SK-N-SH (cell line): ENCODE measurements around the gene ITGA8. TPM values are rescaled to one million over a fixed set of nuclear protein-coding genes. Genes with fewer than 3 reads are reported as not detected.

Source experiments
- CTCF ChIA-PET: fragments of 300-600, 350-600 bp; formaldehyde crosslinking; extraction: SDS; loops from one replicate; lab custom pipeline; 2021; lab: Yijun Ruan, JAX
- POLR2A ChIA-PET: fragments of 350-600 bp; sonication (Branson Sonifier 250); formaldehyde crosslinking; extraction: SDS; loops from one replicate; lab custom pipeline; 2020; ENCODE audit warnings: antibody characterized with exemption, inconsistent platforms; lab: Yijun Ruan, JAX
- DNase-seq: peaks from one replicate; pipeline ENCODE4 v3.0.0; 2012
- H2AFZ ChIP-seq: fragments of 200-600 bp; sonication (generic); 2 replicates; pipeline ENCODE4 v1.8.1; 2016; ENCODE audit warnings: antibody characterized with exemption, mild to moderate bottlenecking, low read depth
- H3F3A ChIP-seq: fragments of 200-600 bp; sonication (generic); replicated peaks from 2 replicates; pipeline ENCODE3; 2016; ENCODE audit warnings: antibody characterized with exemption, mild to moderate bottlenecking; ENCODE audit not compliant: insufficient read depth
- H3K27ac ChIP-seq, 2 experiments: fragments of 200-500 bp in 1 of 2; fragments of 200-600 bp in 1 of 2; sonication (Bioruptor generic) in 1 of 2; sonication (generic), shearing (Covaris generic) in 1 of 2; 2 replicates each; pipeline versions ENCODE4 v1.5.1 to v1.6.1; 2014 to 2016; ENCODE audit warnings: low read depth in 2 of 2, inconsistent platforms in 1 of 2, low read length in 1 of 2, mild to moderate bottlenecking in 1 of 2, mixed read lengths in 1 of 2
- H3K27me3 ChIP-seq: fragments of 200-600 bp; sonication (generic), shearing (Covaris generic); 2 replicates; pipeline ENCODE4 v1.6.1; 2016; ENCODE audit warnings: mixed run types; ENCODE audit not compliant: insufficient read depth
- H3K36me3 ChIP-seq, 2 experiments: fragments of 200-500 bp in 1 of 2; fragments of 200-600 bp in 1 of 2; sonication (Bioruptor generic) in 1 of 2; sonication (generic) in 1 of 2; replicated peaks in 1 of 2; 2 replicates each; pipeline versions ENCODE3 to v1.5.1; 2014 to 2016; ENCODE audit warnings: low read length in 1 of 2, mild to moderate bottlenecking in 1 of 2; ENCODE audit not compliant: insufficient read depth in 2 of 2, control insufficient read depth in 1 of 2
- H3K4me1 ChIP-seq, 2 experiments: fragments of 200-500 bp in 1 of 2; fragments of 200-600 bp in 1 of 2; sonication (Bioruptor generic) in 1 of 2; sonication (generic), shearing (Covaris generic) in 1 of 2; 2 replicates each; pipeline versions ENCODE4 v1.5.1 to v1.6.1; 2014 to 2016; ENCODE audit warnings: low read depth in 1 of 2, low read length in 1 of 2, mixed run types in 1 of 2; ENCODE audit not compliant: insufficient read depth in 2 of 2, control insufficient read depth in 1 of 2
- H3K4me2 ChIP-seq: fragments of 200-600 bp; sonication (generic), shearing (Covaris generic); 2 replicates; pipeline ENCODE4 v1.6.1; 2017; ENCODE audit warnings: mixed run types
- H3K4me3 ChIP-seq, 2 experiments: fragments of 200-500 bp in 1 of 2; fragments of 200-600 bp in 1 of 2; sonication (Bioruptor generic) in 1 of 2; sonication (generic), shearing (Covaris generic) in 1 of 2; 2 replicates each; pipeline versions ENCODE4 v1.5.1 to v1.8.1; 2014 to 2016; ENCODE audit warnings: low read depth in 2 of 2, inconsistent platforms in 1 of 2, low read length in 1 of 2, mild to moderate bottlenecking in 1 of 2, mixed read lengths in 1 of 2, moderate library complexity in 1 of 2
- H3K79me2 ChIP-seq: fragments of 200-600 bp; sonication (generic); 2 replicates; pipeline ENCODE4 v1.8.1; 2017; ENCODE audit warnings: mild to moderate bottlenecking; ENCODE audit not compliant: insufficient read depth
- H3K9ac ChIP-seq: fragments of 200-600 bp; sonication (generic); 2 replicates; pipeline ENCODE4 v1.6.1; 2017; ENCODE audit warnings: mixed run types
- H3K9me2 ChIP-seq: fragments of 200-600 bp; sonication (generic); 2 replicates; pipeline ENCODE4 v1.6.1; 2017; ENCODE audit warnings: mixed run types
- H3K9me3 ChIP-seq: fragments of 200-600 bp; sonication (generic); 2 replicates; pipeline ENCODE4 v1.6.1; 2017; ENCODE audit warnings: mixed run types, mild to moderate bottlenecking, moderate library complexity
- H4K20me1 ChIP-seq: fragments of 200-600 bp; sonication (generic); 2 replicates; pipeline ENCODE4 v1.6.1; 2017; ENCODE audit warnings: mild to moderate bottlenecking, mixed run types; ENCODE audit not compliant: insufficient read depth
- CHD2 ChIP-seq: fragments of 150-350 bp; IDR thresholded peaks from 2 replicates; pipeline ENCODE4 v1.6.1; 2018; ENCODE audit warnings: low read length; ENCODE audit not compliant: partially characterized antibody
- ELF1 ChIP-seq: IDR thresholded peaks from 2 replicates; pipeline ENCODE4 v1.4.0; 2012
- EZH2phosphoT487 ChIP-seq: fragments of 200-600 bp; sonication (generic); IDR thresholded peaks from 2 replicates; pipeline ENCODE4 v1.6.1; 2017; ENCODE audit warnings: low read depth, mixed run types, mild to moderate bottlenecking, antibody characterized with exemption, moderate library complexity, borderline replicate concordance
- FOXJ3 ChIP-seq: sonication (generic); formaldehyde crosslinking; IDR thresholded peaks from 2 replicates; pipeline ENCODE4 v1.5.1; 2020; ENCODE audit warnings: mild to moderate bottlenecking, missing genetic modification reagents
- GABPA ChIP-seq: IDR thresholded peaks from 2 replicates; pipeline ENCODE4 v1.4.0; 2012; ENCODE audit warnings: low read depth, mild to moderate bottlenecking
- GATA2 ChIP-seq: sonication (generic); formaldehyde crosslinking; IDR thresholded peaks from 2 replicates; pipeline ENCODE4 v1.5.0; 2020; ENCODE audit warnings: mild to moderate bottlenecking, missing genetic modification reagents
- MXI1 ChIP-seq: IDR thresholded peaks from 2 replicates; pipeline ENCODE4 v1.6.1; 2012; ENCODE audit warnings: mild to moderate bottlenecking, low read depth, low read length, improper control_type of control experiment
- NFIC ChIP-seq: IDR thresholded peaks from 2 replicates; pipeline ENCODE4 v1.4.0; 2012; ENCODE audit warnings: borderline replicate concordance
- NRF1 ChIP-seq: IDR thresholded peaks from 2 replicates; pipeline ENCODE4 v1.6.1; 2012; ENCODE audit warnings: low read depth, mild to moderate bottlenecking, low read length
- POLR2AphosphoS5 ChIP-seq: IDR thresholded peaks from 2 replicates; pipeline ENCODE4 v1.6.1; 2012; ENCODE audit warnings: low read depth, low read length
- SIN3A ChIP-seq: IDR thresholded peaks from 2 replicates; pipeline ENCODE4 v1.6.1; 2012; ENCODE audit warnings: low read depth, mild to moderate bottlenecking, low read length, moderate library complexity, borderline replicate concordance
- SMC3 ChIP-seq: IDR thresholded peaks from 2 replicates; pipeline ENCODE4 v1.6.1; 2012; ENCODE audit warnings: low read depth, low read length, improper control_type of control experiment
- TAF1 ChIP-seq: IDR thresholded peaks from 2 replicates; pipeline ENCODE4 v1.6.1; 2012; ENCODE audit warnings: low read depth, mild to moderate bottlenecking, low read length, moderate library complexity, borderline replicate concordance
- TCF12 ChIP-seq: IDR thresholded peaks from 2 replicates; pipeline ENCODE4 v1.4.0; 2012
- WGBS: methylation state at CpG from one replicate; pipeline ENCODE4 v1.1.6; 2017; ENCODE audit warnings: low lambda C conversion rate; 5-methylcytosine and 5-hydroxymethylcytosine counted together
- polyA plus RNA-seq, 3 experiments: library from polyadenylated mRNA; depleted of rRNA; stranded (reverse); fragments of >200 nt; gene quantifications; 2 replicates each; pipeline ENCODE4 v1.2.3, GENCODE V29; 2012
- TF ChIP-seq, protein P1 (sequence below): IDR thresholded peaks from 2 replicates; pipeline ENCODE4 v1.4.0; 2012; ENCODE audit warnings: low read depth, borderline replicate concordance
- TF ChIP-seq, protein P2 (sequence below): IDR thresholded peaks from 2 replicates; pipeline ENCODE4 v1.4.0; 2012; ENCODE audit warnings: low read depth

Gene ITGA8
- polyA plus RNA-seq, 1 of the 3 experiments (the other 2 are of a cell fraction), result not detected

DNA sequence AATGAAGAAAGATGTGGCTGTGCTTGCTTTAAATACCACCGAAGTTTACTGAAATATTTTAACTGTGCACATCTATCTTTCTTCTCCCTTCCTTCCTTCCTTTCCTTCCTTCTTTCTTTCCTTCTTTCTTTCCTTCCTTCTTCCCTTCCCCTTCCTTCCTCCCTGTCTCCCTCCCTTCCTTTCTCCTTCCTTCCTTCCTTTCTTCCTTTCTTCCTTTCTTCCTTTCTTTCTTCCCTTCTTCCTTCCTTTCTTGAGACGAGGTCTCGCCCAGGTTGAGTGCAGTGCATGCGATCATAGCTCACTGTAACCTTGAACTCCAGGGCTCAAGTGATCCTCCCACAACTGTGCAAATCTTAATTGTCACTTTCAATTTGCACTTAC is 190.9 kb downstream of the ITGA8 start:
- TF ChIP-seq, protein P1, sequence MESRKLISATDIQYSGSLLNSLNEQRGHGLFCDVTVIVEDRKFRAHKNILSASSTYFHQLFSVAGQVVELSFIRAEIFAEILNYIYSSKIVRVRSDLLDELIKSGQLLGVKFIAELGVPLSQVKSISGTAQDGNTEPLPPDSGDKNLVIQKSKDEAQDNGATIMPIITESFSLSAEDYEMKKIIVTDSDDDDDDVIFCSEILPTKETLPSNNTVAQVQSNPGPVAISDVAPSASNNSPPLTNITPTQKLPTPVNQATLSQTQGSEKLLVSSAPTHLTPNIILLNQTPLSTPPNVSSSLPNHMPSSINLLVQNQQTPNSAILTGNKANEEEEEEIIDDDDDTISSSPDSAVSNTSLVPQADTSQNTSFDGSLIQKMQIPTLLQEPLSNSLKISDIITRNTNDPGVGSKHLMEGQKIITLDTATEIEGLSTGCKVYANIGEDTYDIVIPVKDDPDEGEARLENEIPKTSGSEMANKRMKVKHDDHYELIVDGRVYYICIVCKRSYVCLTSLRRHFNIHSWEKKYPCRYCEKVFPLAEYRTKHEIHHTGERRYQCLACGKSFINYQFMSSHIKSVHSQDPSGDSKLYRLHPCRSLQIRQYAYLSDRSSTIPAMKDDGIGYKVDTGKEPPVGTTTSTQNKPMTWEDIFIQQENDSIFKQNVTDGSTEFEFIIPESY, result no peak
- TF ChIP-seq TAF1, result no peak
- TF ChIP-seq GATA2 (CRISPR knock-in tag), result no peak
- no peak for TF ChIP-seq TCF12
- no peak for TF ChIP-seq NRF1
- no peak for TF ChIP-seq SIN3A
- TF ChIP-seq SMC3, result no peak
- no peak for TF ChIP-seq GABPA
- TF ChIP-seq, protein P2, sequence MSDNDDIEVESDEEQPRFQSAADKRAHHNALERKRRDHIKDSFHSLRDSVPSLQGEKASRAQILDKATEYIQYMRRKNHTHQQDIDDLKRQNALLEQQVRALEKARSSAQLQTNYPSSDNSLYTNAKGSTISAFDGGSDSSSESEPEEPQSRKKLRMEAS, result no peak
- no peak for TF ChIP-seq NFIC
- no peak for TF ChIP-seq EZH2phosphoT487
- TF ChIP-seq FOXJ3, result no peak
- no peak for TF ChIP-seq ELF1
- TF ChIP-seq, all 33 proteins: peak for 0
- POLR2A ChIA-PET, result no interaction called here
- no peaks in the 10 kb centered on the region for H3K79me2 ChIP-seq
- no peaks in the 10 kb centered on the region for H3K9me2 ChIP-seq
- H3F3A ChIP-seq, result no peaks in the 10 kb centered on the region
- H3K4me1 ChIP-seq, result no peaks in the 10 kb centered on the region
- no peak overlapping the region for H3K9ac ChIP-seq
- H3K27ac ChIP-seq, result no peak overlapping the region
- no peak overlapping the region for H3K4me3 ChIP-seq
- CTCF ChIA-PET, result interaction anchor here (0.6 to 1.5 kb wide), 2 partner anchors 28 to 94 kb away, joined by 3 to 4 read pairs; no protein-coding TSS in a partner anchor
- H3K9me3 ChIP-seq, result no peaks in the 10 kb centered on the region
- 44% methylated on average over 4 of the region's 4 CpGs for WGBS
- H3K4me2 ChIP-seq, result no peak overlapping the region
- H3K36me3 ChIP-seq, result no peaks in the 10 kb centered on the region
- no peaks in the 10 kb centered on the region for H4K20me1 ChIP-seq
- DNase-seq, result no peak
- no peak overlapping the region for H2AFZ ChIP-seq
- H3K27me3 ChIP-seq, result peaks cover 6% of the 10 kb centered on the region; the same call in 1 of the 2 replicates

DNA sequence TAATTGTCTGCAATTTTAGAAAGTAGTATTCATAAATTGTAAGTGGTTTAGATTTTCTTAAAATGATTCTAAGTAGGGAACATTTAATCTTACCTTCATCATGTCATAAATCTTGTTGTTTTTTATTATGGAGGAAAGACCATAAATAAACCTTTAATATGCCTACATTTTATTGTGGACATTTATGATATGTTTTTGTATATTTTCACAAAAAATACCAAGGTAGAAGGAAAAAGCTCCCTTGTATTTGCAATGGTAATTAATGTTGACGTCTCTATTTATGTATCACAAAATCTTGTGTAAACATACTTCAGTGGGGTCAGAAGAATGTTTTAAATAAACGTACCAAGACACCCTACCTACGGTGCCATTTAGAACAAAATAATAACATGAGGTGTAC is 193.0 kb downstream of the ITGA8 start:
- Histone ChIP-seq H3K9ac (no peak overlapping the region), H3K9me2 (no peaks in the 10 kb centered on the region), H3K36me3 (no peaks in the 10 kb centered on the region), H3K27me3 (peaks cover 6% of the 10 kb centered on the region; the same call in 1 of the 2 replicates), H3F3A (no peaks in the 10 kb centered on the region), H3K4me3 (no peak overlapping the region), H3K4me1 (no peaks in the 10 kb centered on the region), H4K20me1 (no peaks in the 10 kb centered on the region), H3K4me2 (no peak overlapping the region), H3K9me3 (no peaks in the 10 kb centered on the region), H3K79me2 (no peaks in the 10 kb centered on the region), H3K27ac (no peak overlapping the region), H2AFZ (no peak overlapping the region)
- WGBS, result 3% methylated on average over 3 of the region's 3 CpGs
- no peak for TF ChIP-seq POLR2AphosphoS5
- no peak for TF ChIP-seq EZH2phosphoT487
- no peak for TF ChIP-seq CHD2
- TF ChIP-seq MXI1, result no peak
- CTCF ChIA-PET, result no interaction called here
- DNase-seq, result no peak
- POLR2A ChIA-PET, result no interaction called here
